Progenitor cell of endocrine pancreas (in vitro differentiated cells): ENCODE measurements around the gene POC5. TPM values are rescaled to one million over a fixed set of nuclear protein-coding genes. Genes with fewer than 3 reads are reported as not detected.

Experiments used
- DNase-seq: peaks from one replicate; pipeline ENCODE4 v3.0.0; 2021; ENCODE audit warnings: low spot score; ENCODE audit not compliant: unreplicated experiment
- H3K27ac Mint-ChIP-seq: 2 replicates; pipeline ENCODE4 v1.8.0; 2021; ENCODE audit warnings: mild to moderate bottlenecking, moderate library complexity, mixed read lengths
- H3K27me3 Mint-ChIP-seq: 2 replicates; pipeline ENCODE4 v1.8.0; 2021; ENCODE audit warnings: mixed read lengths
- H3K36me3 Mint-ChIP-seq: 2 replicates; pipeline ENCODE4 v1.8.0; 2022; ENCODE audit warnings: mixed read lengths; ENCODE audit not compliant: insufficient read depth
- H3K4me1 Mint-ChIP-seq: 2 replicates; pipeline ENCODE4 v1.8.0; 2021; ENCODE audit warnings: low read depth, mixed read lengths
- H3K4me3 Mint-ChIP-seq: 2 replicates; pipeline ENCODE4 v1.8.0; 2021; ENCODE audit warnings: low read depth, mild to moderate bottlenecking, moderate library complexity, mixed read lengths
- H3K9me3 Mint-ChIP-seq: 2 replicates; pipeline ENCODE4 v1.8.0; 2021; ENCODE audit warnings: low read depth, mixed read lengths
- long read RNA-seq: library from polyadenylated mRNA; unstranded; transcript quantifications from one replicate; pipeline ENCODE4 v2.0.0, GENCODE V29; 2020
- total RNA-seq: library from RNA; stranded (reverse); gene quantifications from 2 replicates; pipeline ENCODE4 v1.2.1, GENCODE V29; 2021
- TF ChIP-seq, protein P1 (sequence below): fragments of 200-600 bp; sonication (generic); IDR thresholded peaks from one replicate; pipeline ENCODE4 v1.5.0; 2021; ENCODE audit warnings: antibody characterized with exemption, mild to moderate bottlenecking; ENCODE audit not compliant: unreplicated experiment

POC5 gene, protein sequence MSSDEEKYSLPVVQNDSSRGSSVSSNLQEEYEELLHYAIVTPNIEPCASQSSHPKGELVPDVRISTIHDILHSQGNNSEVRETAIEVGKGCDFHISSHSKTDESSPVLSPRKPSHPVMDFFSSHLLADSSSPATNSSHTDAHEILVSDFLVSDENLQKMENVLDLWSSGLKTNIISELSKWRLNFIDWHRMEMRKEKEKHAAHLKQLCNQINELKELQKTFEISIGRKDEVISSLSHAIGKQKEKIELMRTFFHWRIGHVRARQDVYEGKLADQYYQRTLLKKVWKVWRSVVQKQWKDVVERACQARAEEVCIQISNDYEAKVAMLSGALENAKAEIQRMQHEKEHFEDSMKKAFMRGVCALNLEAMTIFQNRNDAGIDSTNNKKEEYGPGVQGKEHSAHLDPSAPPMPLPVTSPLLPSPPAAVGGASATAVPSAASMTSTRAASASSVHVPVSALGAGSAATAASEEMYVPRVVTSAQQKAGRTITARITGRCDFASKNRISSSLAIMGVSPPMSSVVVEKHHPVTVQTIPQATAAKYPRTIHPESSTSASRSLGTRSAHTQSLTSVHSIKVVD
- 12.7 and 16.2 TPM in 2 replicates for total RNA-seq
- long read RNA-seq, transcript POC5-202 (12 exons, 2,229 nt), result major isoform, 13 of 33 reads
- long read RNA-seq, partial matches to known transcripts, result 5 of 33 reads
- long read RNA-seq, other reads (novel, unspliced or antisense), result 15 of 33 reads

DNA sequence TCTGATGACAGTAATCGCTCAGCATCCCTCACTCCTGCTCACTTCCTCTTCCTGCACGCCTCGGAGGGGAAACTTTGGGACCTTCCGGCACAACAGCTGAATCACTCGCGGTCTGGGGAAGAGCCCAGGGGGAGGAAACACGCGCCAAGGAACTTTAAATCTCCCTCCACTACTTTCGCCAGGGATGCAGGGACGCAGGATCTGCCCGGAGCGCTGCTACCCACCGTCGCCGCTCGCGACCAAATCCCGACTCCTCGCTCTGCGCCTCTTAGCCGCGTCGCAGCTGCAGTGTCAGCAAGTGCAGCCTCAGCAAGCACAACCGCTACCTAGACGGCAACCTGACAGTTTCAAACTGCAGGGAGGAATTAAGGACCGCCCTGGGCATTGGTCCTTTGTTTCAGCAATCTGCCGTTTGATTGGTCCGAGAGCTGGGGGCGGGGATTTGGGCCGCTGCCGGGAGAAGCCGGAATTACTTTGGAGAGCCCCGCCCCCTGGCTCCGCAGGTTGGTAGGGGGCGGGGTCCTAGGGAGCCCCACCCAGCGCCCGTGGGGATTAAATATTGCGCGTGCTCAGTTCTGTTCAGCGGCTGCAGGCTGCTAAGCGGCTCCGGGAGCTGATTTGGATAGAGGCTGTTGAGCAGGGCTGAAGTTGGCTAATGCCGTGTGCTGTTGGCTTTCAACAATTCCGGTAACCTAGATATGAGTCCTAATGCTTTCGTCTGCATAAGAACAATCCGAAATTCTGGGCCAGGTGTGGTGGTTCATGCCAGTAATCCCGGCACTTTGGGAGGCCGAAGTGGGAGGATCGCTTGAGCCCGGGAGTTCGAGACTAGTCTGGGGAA, at the start of gene POC5:
Gene POC5 (minus strand): TSS at position 356 of the 841 bp plus-strand sequence. CDS start 4,500 bp downstream, outside the sequence.
- H3K27ac Mint-ChIP-seq, result peak within 1 kb of the TSS; percentile 98
- peak within 1 kb of the TSS; percentile 99 for H3K4me3 Mint-ChIP-seq
- no peaks in the 10 kb centered on the region for H3K9me3 Mint-ChIP-seq
- H3K4me1 Mint-ChIP-seq, result peaks cover 12% of the 10 kb centered on the region
- peaks cover 3% of the 10 kb centered on the region for H3K36me3 Mint-ChIP-seq
- peaks cover 18% of the 10 kb centered on the region for H3K27me3 Mint-ChIP-seq
- TF ChIP-seq, protein P1, sequence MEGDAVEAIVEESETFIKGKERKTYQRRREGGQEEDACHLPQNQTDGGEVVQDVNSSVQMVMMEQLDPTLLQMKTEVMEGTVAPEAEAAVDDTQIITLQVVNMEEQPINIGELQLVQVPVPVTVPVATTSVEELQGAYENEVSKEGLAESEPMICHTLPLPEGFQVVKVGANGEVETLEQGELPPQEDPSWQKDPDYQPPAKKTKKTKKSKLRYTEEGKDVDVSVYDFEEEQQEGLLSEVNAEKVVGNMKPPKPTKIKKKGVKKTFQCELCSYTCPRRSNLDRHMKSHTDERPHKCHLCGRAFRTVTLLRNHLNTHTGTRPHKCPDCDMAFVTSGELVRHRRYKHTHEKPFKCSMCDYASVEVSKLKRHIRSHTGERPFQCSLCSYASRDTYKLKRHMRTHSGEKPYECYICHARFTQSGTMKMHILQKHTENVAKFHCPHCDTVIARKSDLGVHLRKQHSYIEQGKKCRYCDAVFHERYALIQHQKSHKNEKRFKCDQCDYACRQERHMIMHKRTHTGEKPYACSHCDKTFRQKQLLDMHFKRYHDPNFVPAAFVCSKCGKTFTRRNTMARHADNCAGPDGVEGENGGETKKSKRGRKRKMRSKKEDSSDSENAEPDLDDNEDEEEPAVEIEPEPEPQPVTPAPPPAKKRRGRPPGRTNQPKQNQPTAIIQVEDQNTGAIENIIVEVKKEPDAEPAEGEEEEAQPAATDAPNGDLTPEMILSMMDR, result no peak
- peak; percentile 95 for DNase-seq

DNA sequence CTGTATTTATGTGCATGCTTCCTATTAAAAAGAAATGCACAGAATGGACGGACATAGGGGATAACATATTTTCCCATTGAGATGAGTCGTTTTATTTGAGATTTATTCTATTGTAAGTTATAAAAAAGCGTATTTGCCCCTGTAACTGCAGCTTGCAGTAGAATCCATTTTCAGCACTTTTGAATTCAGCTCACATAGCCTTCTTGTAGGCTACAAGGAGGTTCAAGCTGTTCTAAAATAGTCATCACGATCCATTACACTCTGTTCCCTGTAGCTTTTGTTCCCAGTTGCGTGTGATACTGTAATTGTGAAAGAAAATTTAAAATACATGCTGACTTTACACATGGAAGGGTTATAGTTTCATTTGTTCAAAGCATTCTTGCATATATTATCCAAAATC, 40.9 kb upstream of the POC5 start:
- Mint-ChIP-seq H3K4me1 (no peaks in the 10 kb centered on the region), H3K9me3 (no peaks in the 10 kb centered on the region), H3K27ac (no peak overlapping the region), H3K4me3 (no peak overlapping the region), H3K36me3 (no peaks in the 10 kb centered on the region), H3K27me3 (peaks cover 16% of the 10 kb centered on the region)
- TF ChIP-seq, protein P1, result no peak
- no peak for DNase-seq

DNA sequence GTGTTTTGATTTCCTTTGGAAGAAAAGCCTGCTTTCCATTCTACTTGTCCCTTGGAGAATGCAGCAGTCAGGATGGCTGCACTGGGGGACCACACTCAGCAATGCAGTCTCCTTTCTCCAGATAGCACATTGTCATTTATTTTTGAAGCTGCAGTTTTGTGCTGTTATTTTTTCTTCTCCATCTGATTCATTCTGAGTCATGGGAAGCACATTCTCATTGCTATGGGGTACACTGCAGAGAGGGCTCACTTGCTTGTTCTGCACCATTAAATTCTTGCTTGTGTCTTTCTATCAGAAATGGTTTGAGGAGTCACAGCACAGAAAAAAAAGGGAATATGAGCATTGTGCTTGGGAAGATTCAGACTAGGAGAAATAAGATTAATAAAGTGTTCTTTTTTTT, 39.7 kb upstream of the POC5 start:
- H3K4me1 Mint-ChIP-seq, result no peaks in the 10 kb centered on the region
- H3K4me3 Mint-ChIP-seq, result no peak overlapping the region
- H3K27me3 Mint-ChIP-seq, result peaks cover 16% of the 10 kb centered on the region
- H3K9me3 Mint-ChIP-seq, result no peaks in the 10 kb centered on the region
- no peaks in the 10 kb centered on the region for H3K36me3 Mint-ChIP-seq
- DNase-seq, result no peak
- no peak overlapping the region for H3K27ac Mint-ChIP-seq
- TF ChIP-seq, protein P1, result no peak

DNA sequence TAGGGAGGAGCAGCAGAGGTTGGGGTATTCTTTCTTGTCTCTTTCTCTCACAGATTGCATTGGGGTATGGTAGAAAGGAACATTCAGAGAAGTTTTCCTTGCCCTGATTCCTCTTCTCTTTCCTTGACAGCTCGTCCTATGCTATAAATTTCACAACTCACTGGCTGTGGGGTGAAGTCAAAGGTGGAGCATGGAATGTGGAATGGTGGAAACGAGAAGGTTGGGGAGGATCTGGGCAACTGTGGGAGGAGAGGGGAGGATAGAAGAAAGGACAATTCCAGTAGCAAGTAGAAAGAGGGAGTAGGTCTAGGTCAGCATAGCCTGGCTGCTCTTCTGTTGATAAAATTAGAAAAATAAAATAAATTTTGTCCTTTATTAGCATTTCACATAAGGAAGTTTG, 39.0 kb upstream of the POC5 start:
- no peak for DNase-seq
- H3K27me3 Mint-ChIP-seq, result peaks cover 18% of the 10 kb centered on the region
- no peak overlapping the region for H3K4me3 Mint-ChIP-seq
- H3K4me1 Mint-ChIP-seq, result no peaks in the 10 kb centered on the region
- H3K9me3 Mint-ChIP-seq, result no peaks in the 10 kb centered on the region
- H3K36me3 Mint-ChIP-seq, result no peaks in the 10 kb centered on the region
- TF ChIP-seq, protein P1, result no peak
- H3K27ac Mint-ChIP-seq, result no peak overlapping the region

DNA sequence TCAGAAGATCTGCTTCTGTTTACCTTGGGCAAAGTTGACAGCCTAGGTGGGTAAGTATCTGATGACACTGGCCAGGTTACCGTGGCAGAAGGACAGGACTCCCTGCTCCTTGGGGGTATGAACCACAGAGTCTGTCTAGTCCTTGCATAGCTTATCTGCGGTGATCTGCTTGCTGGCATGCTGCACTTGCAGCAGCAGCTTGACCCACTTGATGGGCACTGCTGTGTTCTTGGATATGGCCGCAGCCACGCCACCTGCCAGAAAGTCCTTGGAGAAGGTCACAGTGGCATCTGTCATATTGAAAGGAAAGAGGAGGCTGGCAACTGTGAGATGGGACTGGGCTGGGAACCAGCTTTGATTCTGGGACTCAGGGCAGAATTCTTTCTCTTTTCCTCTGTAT, 35.9 kb upstream of the POC5 start:
- Mint-ChIP-seq H3K4me1 (no peaks in the 10 kb centered on the region), H3K27ac (no peak overlapping the region), H3K4me3 (no peak overlapping the region), H3K27me3 (peaks cover 18% of the 10 kb centered on the region), H3K36me3 (no peaks in the 10 kb centered on the region), H3K9me3 (no peaks in the 10 kb centered on the region)
- no peak for DNase-seq
- TF ChIP-seq, protein P1, result no peak
